ENCODE measurements around the gene USP20.

USP20 gene

DNA sequence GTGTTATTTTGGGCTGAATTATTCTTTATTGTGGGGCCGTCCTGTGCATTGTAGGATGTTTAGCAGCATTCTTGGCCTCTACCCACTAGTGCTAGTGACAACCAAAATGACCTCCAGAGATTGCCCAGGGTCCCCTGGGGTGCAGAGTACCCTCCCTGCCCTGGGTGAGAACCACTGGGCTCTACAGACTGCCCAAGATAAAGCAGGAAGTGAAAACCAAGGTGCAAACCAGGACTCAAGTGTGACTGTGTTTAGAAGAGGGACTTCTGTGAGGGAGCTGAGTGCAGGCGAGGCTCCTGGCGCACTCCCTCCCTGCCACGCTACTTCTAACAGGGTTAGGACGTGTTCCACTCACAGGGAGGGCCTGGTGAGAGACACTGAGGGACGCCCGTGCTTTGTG lies 41.6 kb downstream of the USP20 start:
- no peaks in the 10 kb centered on the region for H3K9me3 ChIP-seq (ENCODE audit: control extremely low read depth in 1 of 5, control insufficient read depth in 4 of 5, insufficient read depth in 2 of 5, low read depth in 1 of 5, low read length in 4 of 5)
- no peak for DNase-seq
- H3K27ac ChIP-seq (ENCODE audit: insufficient read depth in 1 of 2, low read depth in 1 of 2, low read length in 2 of 2, poor library complexity in 1 of 2, severe bottlenecking in 2 of 2) = no peak overlapping the region
- peaks cover 0 to 15% (median 5%) of the 10 kb centered on the region in 4 experiments for H3K4me1 ChIP-seq (ENCODE audit: control extremely low read depth in 1 of 4, control insufficient read depth in 4 of 4, insufficient read depth in 4 of 4, low read length in 3 of 4)
- WGBS (ENCODE audit: insufficient coverage) = 92% methylated on average over 4 of the region's 7 CpGs
- no peaks in the 10 kb centered on the region for H3K27me3 ChIP-seq (replicated peaks in 2 of 5; ENCODE audit: control insufficient read depth in 4 of 5, insufficient read depth in 5 of 5, low read length in 4 of 5)
- ChIA-PET POLR2A (interaction anchor here (1.0 kb wide), 1 partner anchor 17 kb away, joined by 3 read pairs; no protein-coding TSS in a partner anchor), CTCF (interaction anchor here (0.9 kb wide), 1 partner anchor 8 kb away, joined by 3 read pairs; no protein-coding TSS in a partner anchor)
- no peak overlapping the region for H3K4me3 ChIP-seq (ENCODE audit: control insufficient read depth in 1 of 7, extremely low read depth in 1 of 7, insufficient read depth in 4 of 7, low read depth in 2 of 7, low read length in 6 of 7)
- H3K36me3 ChIP-seq (ENCODE audit: control insufficient read depth in 4 of 4, insufficient read depth in 4 of 4, low read length in 3 of 4) = peaks cover 16 to 77% (median 38%) of the 10 kb centered on the region in 4 experiments

DNA sequence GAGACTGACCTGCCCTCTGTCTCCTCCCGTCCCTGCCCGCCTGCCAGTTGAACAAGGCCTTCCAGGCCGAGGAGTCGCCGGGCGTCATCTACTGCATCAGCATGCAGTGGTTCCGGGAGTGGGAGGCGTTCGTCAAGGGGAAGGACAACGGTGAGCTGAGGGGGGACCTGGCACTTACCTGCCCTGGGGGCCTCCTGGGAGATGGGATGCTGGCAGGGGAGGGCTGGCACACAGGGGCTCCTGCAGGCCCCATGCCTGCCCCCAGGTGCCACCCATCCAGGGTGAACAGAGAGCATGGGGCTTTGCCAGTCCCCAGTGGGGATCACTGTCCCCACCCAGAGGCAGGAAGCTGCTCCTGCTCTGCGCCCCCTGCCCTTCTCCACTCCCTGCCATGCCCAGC lies 43.0 kb downstream of the USP20 start:
- no peak overlapping the region for H3K27ac ChIP-seq (ENCODE audit: insufficient read depth in 1 of 2, low read depth in 1 of 2, low read length in 2 of 2, poor library complexity in 1 of 2, severe bottlenecking in 2 of 2)
- no peak overlapping the region for H3K4me3 ChIP-seq (ENCODE audit: control insufficient read depth in 1 of 7, extremely low read depth in 1 of 7, insufficient read depth in 4 of 7, low read depth in 2 of 7, low read length in 6 of 7)
- peaks cover 0 to 15% (median 5%) of the 10 kb centered on the region in 4 experiments for H3K4me1 ChIP-seq (ENCODE audit: control extremely low read depth in 1 of 4, control insufficient read depth in 4 of 4, insufficient read depth in 4 of 4, low read length in 3 of 4)
- peaks cover 18 to 87% (median 38%) of the 10 kb centered on the region in 4 experiments for H3K36me3 ChIP-seq (ENCODE audit: control insufficient read depth in 4 of 4, insufficient read depth in 4 of 4, low read length in 3 of 4)
- no peaks in the 10 kb centered on the region for H3K27me3 ChIP-seq (replicated peaks in 2 of 5; ENCODE audit: control insufficient read depth in 4 of 5, insufficient read depth in 5 of 5, low read length in 4 of 5)
- ChIA-PET POLR2A (interaction anchor here (1.1 to 1.9 kb wide), 2 partner anchors 15 to 55 kb away, joined by 4 to 16 read pairs; partner anchors contain the start of gene TOR1A), CTCF (interaction anchor here (0.8 to 2.4 kb wide), 14 partner anchors 9 to 181 kb away, joined by 3 to 17 read pairs (median 5); partner anchors contain the start of genes C9orf78 and USP20)
- 92% methylated on average over 11 of the region's 11 CpGs for WGBS (ENCODE audit: insufficient coverage)
- no peak for DNase-seq
- no peaks in the 10 kb centered on the region for H3K9me3 ChIP-seq (ENCODE audit: control extremely low read depth in 1 of 5, control insufficient read depth in 4 of 5, insufficient read depth in 2 of 5, low read depth in 1 of 5, low read length in 4 of 5)

DNA sequence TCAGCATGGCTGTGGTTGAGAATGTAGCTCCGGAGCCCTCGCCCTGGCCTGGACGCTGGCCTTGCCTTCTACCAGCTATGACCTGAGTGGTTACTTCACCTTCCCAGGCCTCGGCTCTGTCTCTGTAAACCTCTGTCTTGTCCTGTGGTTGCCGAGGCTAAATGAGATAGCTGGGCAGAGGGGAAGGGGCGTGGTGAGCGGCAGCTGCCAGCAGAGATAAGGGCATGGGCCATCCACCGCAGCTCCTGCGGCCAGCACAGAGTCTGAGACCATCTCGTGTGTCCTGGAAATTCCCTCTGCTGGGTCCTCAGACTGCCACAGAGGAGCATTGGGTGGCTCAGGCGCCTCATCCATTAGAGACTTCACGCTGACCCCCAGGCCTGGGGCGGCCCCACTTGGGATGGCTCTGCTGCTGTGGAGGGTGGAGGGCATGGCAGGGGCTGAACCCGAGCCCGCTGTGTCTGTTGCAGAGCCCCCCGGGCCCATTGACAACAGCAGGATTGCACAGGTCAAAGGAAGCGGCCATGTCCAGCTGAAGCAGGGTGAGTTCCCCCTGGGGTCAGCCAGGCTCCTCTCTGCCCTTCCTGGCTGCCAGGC lies 43.9 kb downstream of the USP20 start:
- H3K9me3 ChIP-seq (ENCODE audit: control extremely low read depth in 1 of 5, control insufficient read depth in 4 of 5, insufficient read depth in 2 of 5, low read depth in 1 of 5, low read length in 4 of 5) = no peaks in the 10 kb centered on the region
- CTCF ChIA-PET = interaction anchor here (0.8 to 2.4 kb wide), 14 partner anchors 10 to 180 kb away, joined by 3 to 17 read pairs (median 5); partner anchors contain the start of genes C9orf78 and USP20
- H3K27me3 ChIP-seq (replicated peaks in 2 of 5; ENCODE audit: control insufficient read depth in 4 of 5, insufficient read depth in 5 of 5, low read length in 4 of 5) = no peaks in the 10 kb centered on the region
- peak overlapping the region in 3 of 7 experiments; percentile 4 to 43 (median 38) for H3K4me3 ChIP-seq (ENCODE audit: control insufficient read depth in 1 of 7, extremely low read depth in 1 of 7, insufficient read depth in 4 of 7, low read depth in 2 of 7, low read length in 6 of 7)
- 43% methylated on average over 14 of the region's 17 CpGs for WGBS (ENCODE audit: insufficient coverage)
- H3K36me3 ChIP-seq (ENCODE audit: control insufficient read depth in 4 of 4, insufficient read depth in 4 of 4, low read length in 3 of 4) = peaks cover 18 to 78% (median 33%) of the 10 kb centered on the region in 4 experiments
- peak overlapping the region in 1 of 2 experiments; percentile 54 for H3K27ac ChIP-seq (ENCODE audit: insufficient read depth in 1 of 2, low read depth in 1 of 2, low read length in 2 of 2, poor library complexity in 1 of 2, severe bottlenecking in 2 of 2)
- H3K4me1 ChIP-seq (ENCODE audit: control extremely low read depth in 1 of 4, control insufficient read depth in 4 of 4, insufficient read depth in 4 of 4, low read length in 3 of 4) = peaks cover 7 to 22% (median 12%) of the 10 kb centered on the region in 4 experiments
- DNase-seq = peak; percentile 84 to 97 (median 94)
- POLR2A ChIA-PET = interaction anchor here (1.0 to 1.9 kb wide), 3 partner anchors 9 to 56 kb away, joined by 3 to 16 read pairs (median 4); partner anchors contain the start of gene TOR1A

DNA sequence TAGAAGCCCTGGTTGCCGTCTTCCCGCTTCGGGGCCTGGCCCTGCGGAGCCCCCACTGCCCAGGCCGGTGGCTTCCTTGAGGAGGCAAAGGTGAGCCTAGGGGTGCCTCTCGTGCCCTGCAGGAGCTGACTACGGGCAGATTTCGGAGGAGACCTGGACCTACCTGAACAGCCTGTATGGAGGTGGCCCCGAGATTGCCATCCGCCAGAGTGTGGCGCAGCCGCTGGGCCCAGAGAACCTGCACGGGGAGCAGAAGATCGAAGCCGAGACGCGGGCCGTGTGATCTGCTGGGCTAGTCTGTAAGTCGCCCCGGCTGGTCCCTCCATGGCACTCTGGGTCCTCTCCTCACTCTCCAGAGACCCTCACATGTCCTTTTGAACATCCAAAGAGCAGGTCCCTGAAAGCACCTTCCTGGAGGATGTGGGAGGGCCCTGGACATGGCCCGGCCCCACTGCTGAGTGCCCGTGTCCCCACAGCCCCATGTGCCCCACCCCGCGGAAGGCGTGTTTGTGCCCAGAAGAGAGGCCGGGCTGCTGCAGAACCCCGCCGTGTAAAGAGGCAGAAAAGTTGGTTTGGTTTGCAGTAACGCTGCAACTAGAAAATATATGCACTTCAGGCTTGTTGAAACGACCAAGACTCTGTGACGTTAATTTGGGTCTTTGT lies 44.9 kb downstream of the USP20 start:
- ChIA-PET CTCF (interaction anchor here (1.5 to 2.4 kb wide), 2 partner anchors 17 to 58 kb away, joined by 4 to 17 read pairs; no protein-coding TSS in a partner anchor), POLR2A (interaction anchor here (1.0 to 1.9 kb wide), 2 partner anchors 10 to 17 kb away, joined by 3 to 16 read pairs; no protein-coding TSS in a partner anchor)
- no peak for DNase-seq
- Histone ChIP-seq H3K9me3 (ENCODE audit: control extremely low read depth in 1 of 5, control insufficient read depth in 4 of 5, insufficient read depth in 2 of 5, low read depth in 1 of 5, low read length in 4 of 5) (no peaks in the 10 kb centered on the region), H3K27ac (ENCODE audit: insufficient read depth in 1 of 2, low read depth in 1 of 2, low read length in 2 of 2, poor library complexity in 1 of 2, severe bottlenecking in 2 of 2) (no peak overlapping the region), H3K27me3 (replicated peaks in 2 of 5; ENCODE audit: control insufficient read depth in 4 of 5, insufficient read depth in 5 of 5, low read length in 4 of 5) (no peaks in the 10 kb centered on the region), H3K36me3 (ENCODE audit: control insufficient read depth in 4 of 4, insufficient read depth in 4 of 4, low read length in 3 of 4) (peaks cover 18 to 69% (median 24%) of the 10 kb centered on the region in 4 experiments), H3K4me1 (ENCODE audit: control extremely low read depth in 1 of 4, control insufficient read depth in 4 of 4, insufficient read depth in 4 of 4, low read length in 3 of 4) (peaks cover 7 to 31% (median 21%) of the 10 kb centered on the region in 4 experiments), H3K4me3 (ENCODE audit: control insufficient read depth in 1 of 7, extremely low read depth in 1 of 7, insufficient read depth in 4 of 7, low read depth in 2 of 7, low read length in 6 of 7) (peak overlapping the region in 1 of 7 experiments; percentile 50)
- 95% methylated on average over 29 of the region's 31 CpGs for WGBS (ENCODE audit: insufficient coverage)

DNA sequence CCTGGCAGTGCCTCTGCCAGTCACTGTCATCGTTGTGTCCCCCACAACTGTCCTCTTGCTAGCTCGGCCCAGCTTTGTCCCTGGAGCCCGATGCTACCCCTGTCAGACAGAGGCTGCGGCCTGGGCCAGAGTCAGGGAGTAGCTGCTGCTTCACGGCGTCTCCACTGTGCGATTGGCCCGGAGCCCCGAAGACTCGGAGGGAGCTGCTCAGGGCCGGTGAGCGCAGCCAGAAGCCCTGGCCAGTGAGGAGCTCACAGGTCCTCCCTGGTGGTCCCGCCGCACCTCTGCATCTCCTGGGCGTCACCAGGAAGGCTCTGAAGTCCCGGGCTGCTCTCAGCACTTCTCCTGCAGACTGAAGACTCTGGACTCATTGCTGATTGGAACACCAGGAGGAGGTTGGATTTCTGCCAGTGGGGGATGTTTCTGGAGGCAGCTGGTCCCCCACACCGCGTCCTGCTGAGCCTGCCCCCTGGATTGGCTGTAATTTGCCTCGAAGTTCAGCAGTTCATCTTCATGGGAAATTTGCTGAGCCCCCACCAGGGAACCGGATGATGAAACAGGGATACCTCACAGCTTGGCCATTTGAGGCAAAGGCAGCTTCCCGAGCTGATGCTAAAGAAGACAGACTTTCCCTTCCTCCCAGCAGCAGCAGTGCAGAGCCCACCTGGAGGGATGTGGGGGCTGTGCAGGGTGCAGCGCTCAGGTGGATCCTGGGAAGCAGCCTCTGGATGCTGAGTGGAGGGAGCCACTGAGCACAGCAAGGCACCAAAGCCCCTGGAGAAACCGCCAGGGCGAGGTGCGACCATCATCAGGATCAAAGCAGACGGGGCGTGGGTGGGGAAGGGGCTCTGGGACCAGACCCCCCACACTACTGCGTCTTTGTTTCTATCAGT lies 45.6 kb downstream of the USP20 start:
- H3K36me3 ChIP-seq (ENCODE audit: control insufficient read depth in 4 of 4, insufficient read depth in 4 of 4, low read length in 3 of 4) = peaks cover 11 to 61% (median 17%) of the 10 kb centered on the region in 4 experiments
- DNase-seq = no peak
- no peak overlapping the region for H3K4me3 ChIP-seq (ENCODE audit: control insufficient read depth in 1 of 7, extremely low read depth in 1 of 7, insufficient read depth in 4 of 7, low read depth in 2 of 7, low read length in 6 of 7)
- WGBS (ENCODE audit: insufficient coverage) = 95% methylated on average over 27 of the region's 28 CpGs
- no peaks in the 10 kb centered on the region for H3K27me3 ChIP-seq (replicated peaks in 2 of 5; ENCODE audit: control insufficient read depth in 4 of 5, insufficient read depth in 5 of 5, low read length in 4 of 5)
- H3K9me3 ChIP-seq (ENCODE audit: control extremely low read depth in 1 of 5, control insufficient read depth in 4 of 5, insufficient read depth in 2 of 5, low read depth in 1 of 5, low read length in 4 of 5) = no peaks in the 10 kb centered on the region
- CTCF ChIA-PET = interaction anchor here (0.6 kb wide), 1 partner anchor 49 kb away, joined by 4 read pairs; no protein-coding TSS in a partner anchor
- H3K4me1 ChIP-seq (ENCODE audit: control extremely low read depth in 1 of 4, control insufficient read depth in 4 of 4, insufficient read depth in 4 of 4, low read length in 3 of 4) = peaks cover 7 to 39% (median 28%) of the 10 kb centered on the region in 4 experiments
- POLR2A ChIA-PET = no interaction called here
- H3K27ac ChIP-seq (ENCODE audit: insufficient read depth in 1 of 2, low read depth in 1 of 2, low read length in 2 of 2, poor library complexity in 1 of 2, severe bottlenecking in 2 of 2) = no peak overlapping the region

DNA sequence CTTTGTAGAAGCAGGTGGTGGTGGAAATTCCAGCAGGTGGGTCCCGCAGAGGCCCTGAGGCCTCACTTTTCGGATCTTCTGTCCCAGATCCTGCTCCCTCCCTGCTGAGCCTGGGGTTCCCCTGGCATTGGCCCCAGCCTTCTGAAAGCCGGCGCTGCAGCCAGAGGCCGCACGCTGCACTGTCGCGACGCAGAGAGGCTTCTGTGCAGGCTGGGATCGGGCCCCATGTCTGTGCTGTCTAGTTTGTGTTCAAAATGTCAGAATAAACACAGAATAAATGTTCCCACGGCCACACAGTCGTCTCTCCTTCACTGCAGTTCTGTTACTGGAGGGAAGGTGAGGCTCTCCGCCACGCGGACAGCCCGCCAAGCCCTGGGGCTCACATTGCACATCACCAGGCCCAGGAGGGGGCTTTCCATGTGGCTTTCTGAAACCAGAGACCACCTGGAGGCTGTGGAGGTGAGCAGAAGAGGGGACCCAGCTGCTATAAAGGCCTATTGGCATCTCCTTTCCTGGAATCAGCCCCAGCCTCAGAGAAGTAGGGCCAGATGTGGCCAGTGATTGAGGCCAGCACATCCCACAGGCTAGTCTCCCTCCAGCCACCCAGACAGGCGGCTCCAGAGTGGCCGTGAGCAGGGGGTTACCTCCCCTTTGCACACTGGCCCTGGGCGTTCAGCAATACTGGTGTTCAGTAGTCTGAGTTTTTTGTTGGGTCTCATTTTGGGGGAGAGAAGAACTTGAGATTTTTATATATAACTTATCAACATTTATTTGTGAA lies 46.5 kb downstream of the USP20 start:
- POLR2A ChIA-PET = no interaction called here
- Histone ChIP-seq H3K4me1 (ENCODE audit: control extremely low read depth in 1 of 4, control insufficient read depth in 4 of 4, insufficient read depth in 4 of 4, low read length in 3 of 4) (peaks cover 13 to 47% (median 36%) of the 10 kb centered on the region in 4 experiments), H3K27ac (ENCODE audit: insufficient read depth in 1 of 2, low read depth in 1 of 2, low read length in 2 of 2, poor library complexity in 1 of 2, severe bottlenecking in 2 of 2) (peak overlapping the region in 1 of 2 experiments; percentile 32), H3K27me3 (replicated peaks in 2 of 5; ENCODE audit: control insufficient read depth in 4 of 5, insufficient read depth in 5 of 5, low read length in 4 of 5) (no peaks in the 10 kb centered on the region), H3K9me3 (ENCODE audit: control extremely low read depth in 1 of 5, control insufficient read depth in 4 of 5, insufficient read depth in 2 of 5, low read depth in 1 of 5, low read length in 4 of 5) (no peaks in the 10 kb centered on the region), H3K36me3 (ENCODE audit: control insufficient read depth in 4 of 4, insufficient read depth in 4 of 4, low read length in 3 of 4) (peaks cover 11 to 55% (median 13%) of the 10 kb centered on the region in 4 experiments), H3K4me3 (ENCODE audit: control insufficient read depth in 1 of 7, extremely low read depth in 1 of 7, insufficient read depth in 4 of 7, low read depth in 2 of 7, low read length in 6 of 7) (no peak overlapping the region)
- WGBS (ENCODE audit: insufficient coverage) = 93% methylated on average over 12 of the region's 19 CpGs
- no peak for DNase-seq
- CTCF ChIA-PET = interaction anchor here (1.8 to 2.3 kb wide), 2 partner anchors 17 to 18 kb away, joined by 7 to 10 read pairs; no protein-coding TSS in a partner anchor
